Left lung (tissue), 10 donors: ENCODE measurements around the gene FDPS. TPM values are rescaled to one million over a fixed set of nuclear protein-coding genes. Genes with fewer than 3 reads are reported as not detected.

Experiments
- ATAC-seq: fragments of 200-7000 bp; cut with Tn5 transposase; one replicate; pipeline ENCODE4 v1.9.1; 2020; ENCODE audit warnings: moderate library complexity
- DNase-seq, 4 donors: peaks; one replicate each; pipeline ENCODE4 v3.0.0-alpha.2; 2013 to 2020
- H3K27ac ChIP-seq, 2 donors: fragments of 200-600 bp; sonication (generic) in 1 of 2; one replicate each; pipeline versions ENCODE4 v1.5.0 to v1.8.0; 2020 to 2021
- H3K27me3 ChIP-seq, 2 donors: fragments of 200-600 bp; sonication (generic) in 1 of 2; one replicate each; pipeline versions ENCODE4 v1.5.0 to v1.8.0; 2020 to 2021
- H3K36me3 ChIP-seq, 2 donors: fragments of 200-600 bp; sonication (generic) in 1 of 2; one replicate each; pipeline versions ENCODE4 v1.5.0 to v1.8.0; 2020 to 2021
- H3K4me1 ChIP-seq, 2 donors: fragments of 200-600 bp; one replicate each; pipeline ENCODE4 v1.8.0; 2021
- H3K4me3 ChIP-seq, 2 donors: fragments of 200-600 bp; sonication (generic) in 1 of 2; one replicate each; pipeline versions ENCODE4 v1.5.0 to v1.8.0; 2020 to 2021; ENCODE audit warnings: mild to moderate bottlenecking in 1 of 2
- H3K9me3 ChIP-seq, 2 donors: fragments of 200-600 bp; sonication (generic) in 1 of 2; one replicate each; pipeline versions ENCODE4 v1.5.0 to v1.8.0; 2020 to 2021
- CTCF ChIP-seq, 2 donors: fragments of 200-600 bp; sonication (generic) in 1 of 2; IDR thresholded peaks; one replicate each; pipeline versions ENCODE4 v1.5.0 to v1.8.0; 2021; ENCODE audit warnings: antibody characterized with exemption in 2 of 2
- intact Hi-C, 2 donors: fragments of 100-400 bp; cut with DNase I; formaldehyde crosslinking; loops; one replicate each; pipeline versions ENCODE4 v1.11.2 to v1.14.2; 2022
- polyA plus RNA-seq, 6 donors: library from polyadenylated mRNA; unstranded; fragments of 120-200 nt; gene quantifications; one replicate each; pipeline ENCODE4 v1.2.1, GENCODE V29; 2013; ENCODE audit not compliant: insufficient read length in 6 of 6
- total RNA-seq, 2 donors: library from RNA; stranded (reverse); fragmentation: NEBNext Ultra II Directional; extraction: Animal tissue kit (Norgen Biotek cat#: 25700); gene quantifications; one replicate each; pipeline ENCODE4 v1.2.1, GENCODE V29; 2021
- donor health status: DM: no; HTN: yes; CAD: no.
- donor health status: DM: no; HTN: no; CAD: no.

Gene FDPS
- total and polyA plus RNA-seq, 8 donors: 166 to 411 (median 187) TPM

- TF ChIP-seq CTCF (IDR thresholded peaks at IDR 0.05): no peak
- ATAC-seq: no peak
- Histone ChIP-seq H3K4me3 (no peak within 1 kb of the TSS), H3K36me3 (no peaks in the 10 kb centered on the region), H3K4me1 (no peaks in the 10 kb centered on the region), H3K27ac (no peak within 1 kb of the TSS), H3K27me3 (peaks cover 0 to 9% of the 10 kb centered on the region in 2 donors), H3K9me3 (no peaks in the 10 kb centered on the region)
- intact Hi-C loops: no loop called here
- DNase-seq: peak in 1 of 4 donors; percentile 24
These were observed 7.3 kb upstream of the FDPS start, which contains the start of gene PKLR for GRCh38 chr1:155301342-155301841. PKLR (minus strand) TSS chr1:155301438; CDS start chr1:155301395, 43 bp downstream.

- no peak overlapping the region for H3K4me3 ChIP-seq
These were observed 4.1 kb upstream of the FDPS start for GRCh38 chr1:155304558-155305063.

GRCh38 chr1:155305881-155306391 lies 2.7 kb upstream of the FDPS start:
- Histone ChIP-seq H3K9me3 (no peaks in the 10 kb centered on the region), H3K4me1 (peaks cover 6 to 27% of the 10 kb centered on the region in 2 donors), H3K27me3 (no peaks in the 10 kb centered on the region), H3K4me3 (no peak overlapping the region), H3K36me3 (peaks cover 0 to 7% of the 10 kb centered on the region in 2 donors), H3K27ac (no peak overlapping the region)
- DNase-seq (peak in 1 of 4 donors; percentile 47), ATAC-seq (no peak)
- intact Hi-C loops: no loop called here
- no peak for TF ChIP-seq CTCF (IDR thresholded peaks at IDR 0.05)

More at GRCh38 chr1:155304558-155305063, 4.1 kb upstream of the FDPS start:
- DNase-seq (peak in 1 of 4 donors; percentile 15), ATAC-seq (no peak)
- H3K9me3 ChIP-seq: no peaks in the 10 kb centered on the region
- H3K36me3 ChIP-seq: no peaks in the 10 kb centered on the region
- H3K27me3 ChIP-seq: no peaks in the 10 kb centered on the region
- peaks cover under 1 to 14% of the 10 kb centered on the region in 2 donors for H3K4me1 ChIP-seq
- no peak overlapping the region for H3K27ac ChIP-seq
- intact Hi-C loops: no loop called here
- no peak for TF ChIP-seq CTCF (IDR thresholded peaks at IDR 0.05)

GRCh38 chr1:155307247-155307740 lies 1.4 kb upstream of the FDPS start:
- Histone ChIP-seq H3K27ac (no peak overlapping the region), H3K4me1 (peaks cover 6 to 40% of the 10 kb centered on the region in 2 donors), H3K9me3 (no peaks in the 10 kb centered on the region), H3K36me3 (peaks cover 0 to 20% of the 10 kb centered on the region in 2 donors), H3K4me3 (no peak overlapping the region), H3K27me3 (no peaks in the 10 kb centered on the region)
- peak in 1 of 4 donors; percentile 50 for DNase-seq
- intact Hi-C loops: no loop called here
- ATAC-seq: no peak
- TF ChIP-seq CTCF (IDR thresholded peaks at IDR 0.05): peak; percentile 8 to 19

GRCh38 chr1:155309423-155310021 lies 856 bp downstream of the FDPS start:
- H3K4me1 ChIP-seq: peaks cover 6 to 40% of the 10 kb centered on the region in 2 donors
- peaks cover 0 to 42% of the 10 kb centered on the region in 2 donors for H3K36me3 ChIP-seq
- intact Hi-C loops: no loop called here
- no peaks in the 10 kb centered on the region for H3K27me3 ChIP-seq
- DNase-seq (peak in 3 of 4 donors; percentile 35 to 88 (median 45)), ATAC-seq (peak; percentile 50)
- peak overlapping the region; percentile 82 to 85 for H3K4me3 ChIP-seq
- no peaks in the 10 kb centered on the region for H3K9me3 ChIP-seq
- H3K27ac ChIP-seq: peak overlapping the region; percentile 87 to 91
- no peak for TF ChIP-seq CTCF (IDR thresholded peaks at IDR 0.05)
